ENCODE measurements around the gene SHMT2. TPM values are rescaled to one million over a fixed set of nuclear protein-coding genes. Genes with fewer than 3 reads are reported as not detected.

The SHMT2 gene
- total and polyA plus RNA-seq, 9 of the 15 experiments (the other 6 are each of a cell fraction or from before 2014, with no cell fraction given) = 46.1 to 319 (median 115) TPM

- TF ChIP-seq ATF3 (IDR thresholded peaks at IDR 0.05) (no peak), ATF3 (CRISPR knock-in tag; conservative IDR thresholded peaks at IDR 0.05) (0 out of 2 replicates have a peak, but pooled peaks have one; percentile 7), GATAD2B (IDR thresholded peaks at IDR 0.05; ENCODE audit: borderline replicate concordance) (peak; percentile 68; the same call in 1 of the 2 replicates), PKNOX1 (IDR thresholded peaks at IDR 0.05) (peak; percentile 85), ZNF384 (IDR thresholded peaks at IDR 0.05; ENCODE audit: low read depth, low read length) (peak; percentile 24; the same call in 1 of the 2 replicates), EP300 (IDR thresholded peaks at IDR 0.05; ENCODE audit: low read length) (peak; percentile 6; the same call in 1 of the 2 replicates), ZBTB5 (IDR thresholded peaks at IDR 0.05) (0 out of 2 replicates have a peak, but pooled peaks have one; percentile 16), SRF (CRISPR knock-in tag; IDR thresholded peaks at IDR 0.05) (peak in 1 of 2 experiments; percentile 56; a peak in 1 of 4 replicates), TCF3 (CRISPR knock-in tag; IDR thresholded peaks at IDR 0.05) (0 out of 2 replicates have a peak, but pooled peaks have one; percentile 16), ZNF253 (CRISPR knock-in tag; conservative IDR thresholded peaks at IDR 0.05) (no peak), HMGXB4 (CRISPR knock-in tag; IDR thresholded peaks at IDR 0.05) (peak; percentile 95), PHF21A (IDR thresholded peaks at IDR 0.05; ENCODE audit: borderline replicate concordance, low read depth) (peak; percentile 72; the same call in 1 of the 2 replicates), ESRRA (IDR thresholded peaks at IDR 0.05; ENCODE audit: borderline replicate concordance, low read depth) (peak; percentile 75), TARDBP (IDR thresholded peaks at IDR 0.05) (peak; percentile 41; the same call in 1 of the 2 replicates), BCL6 (CRISPR knock-in tag; IDR thresholded peaks at IDR 0.05) (no peak), TFAP4 (CRISPR knock-in tag; IDR thresholded peaks at IDR 0.05; ENCODE audit: borderline replicate concordance) (peak; percentile 75; the same call in 1 of the 2 replicates), HMGN3 (IDR thresholded peaks at IDR 0.05; ENCODE audit: borderline replicate concordance, extremely low read depth, insufficient read length, low read depth, low read length) (peak; percentile 82)
- TF ChIP-seq, protein P1, sequence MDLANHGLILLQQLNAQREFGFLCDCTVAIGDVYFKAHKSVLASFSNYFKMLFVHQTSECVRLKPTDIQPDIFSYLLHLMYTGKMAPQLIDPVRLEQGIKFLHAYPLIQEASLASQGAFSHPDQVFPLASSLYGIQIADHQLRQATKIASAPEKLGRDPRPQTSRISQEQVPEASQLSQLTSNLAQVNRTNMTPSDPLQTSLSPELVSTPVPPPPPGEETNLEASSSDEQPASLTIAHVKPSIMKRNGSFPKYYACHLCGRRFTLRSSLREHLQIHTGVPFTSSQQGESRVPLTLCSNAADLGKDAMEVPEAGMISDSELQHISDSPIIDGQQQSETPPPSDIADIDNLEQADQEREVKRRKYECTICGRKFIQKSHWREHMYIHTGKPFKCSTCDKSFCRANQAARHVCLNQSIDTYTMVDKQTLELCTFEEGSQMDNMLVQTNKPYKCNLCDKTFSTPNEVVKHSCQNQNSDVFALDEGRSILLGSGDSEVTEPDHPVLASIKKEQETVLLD (IDR thresholded peaks at IDR 0.05) = peak; percentile 7; the same call in 1 of the 2 replicates
These were observed 9.5 kb downstream of the SHMT2 start (continued) for GRCh38 chr12:57238854-57239554.

All from K562 (cell line).